Ascending aorta (tissue), 2 donors: ENCODE measurements around the gene CHMP5. TPM values are rescaled to one million over a fixed set of nuclear protein-coding genes. Genes with fewer than 3 reads are reported as not detected.

Experiments used
- DNase-seq, 2 donors: peaks; one replicate each; pipeline ENCODE4 v3.0.0-alpha.2; 2019; ENCODE audit warnings: low spot score in 2 of 2
- H3K27ac ChIP-seq, 2 donors: fragments of 200-600 bp; sonication (generic); one replicate each; pipeline ENCODE4 v1.5.1; 2016 to 2017; ENCODE audit warnings: mild to moderate bottlenecking in 1 of 2
- H3K27me3 ChIP-seq: fragments of 200-600 bp; sonication (generic); one replicate; pipeline ENCODE4 v1.5.1; 2017
- H3K36me3 ChIP-seq, 2 donors: fragments of 200-600 bp; sonication (generic); one replicate each; pipeline ENCODE4 v1.5.1; 2016
- H3K4me1 ChIP-seq, 2 donors: fragments of 200-600 bp; sonication (generic); one replicate each; pipeline ENCODE4 v1.5.1; 2016 to 2017; ENCODE audit warnings: mild to moderate bottlenecking in 1 of 2
- H3K4me3 ChIP-seq, 2 donors: fragments of 200-600 bp; sonication (generic); one replicate each; pipeline ENCODE4 v1.5.1; 2016 to 2017; ENCODE audit warnings: mild to moderate bottlenecking in 1 of 2
- H3K9me3 ChIP-seq, 2 donors: fragments of 200-600 bp; sonication (generic); one replicate each; pipeline ENCODE4 v1.5.1; 2016
- intact Hi-C: fragments of 100-400 bp; cut with DNase I; formaldehyde crosslinking; loops from one replicate; pipeline ENCODE4 v1.15.1; 2023
- total RNA-seq: library from RNA; depleted of rRNA; stranded (reverse); fragments of >200 nt; gene quantifications from one replicate; pipeline ENCODE4 v1.1.0, GENCODE V29; 2016
- TF ChIP-seq, protein P1 (sequence below), 3 experiments: fragments of 200-600 bp in 2 of 3; fragments of 450-650 bp in 1 of 3; sonication (generic) in 2 of 3; IDR thresholded peaks; one replicate each; pipeline ENCODE4 v1.5.1; 2016 to 2019; ENCODE audit warnings: antibody characterized with exemption in 3 of 3, mild to moderate bottlenecking in 1 of 3, moderate library complexity in 1 of 3

CHMP5 gene
- total RNA-seq: 47.5 TPM

- Histone ChIP-seq H3K4me3 (peak within 1 kb of the TSS; percentile 90 to 95), H3K9me3 (no peaks in the 10 kb centered on the region), H3K27me3 (no peaks in the 10 kb centered on the region), H3K27ac (peak within 1 kb of the TSS; percentile 90 to 92), H3K36me3 (peaks cover 18 to 49% of the 10 kb centered on the region in 2 donors), H3K4me1 (peaks cover 7 to 9% of the 10 kb centered on the region in 2 donors)
- TF ChIP-seq, protein P1, sequence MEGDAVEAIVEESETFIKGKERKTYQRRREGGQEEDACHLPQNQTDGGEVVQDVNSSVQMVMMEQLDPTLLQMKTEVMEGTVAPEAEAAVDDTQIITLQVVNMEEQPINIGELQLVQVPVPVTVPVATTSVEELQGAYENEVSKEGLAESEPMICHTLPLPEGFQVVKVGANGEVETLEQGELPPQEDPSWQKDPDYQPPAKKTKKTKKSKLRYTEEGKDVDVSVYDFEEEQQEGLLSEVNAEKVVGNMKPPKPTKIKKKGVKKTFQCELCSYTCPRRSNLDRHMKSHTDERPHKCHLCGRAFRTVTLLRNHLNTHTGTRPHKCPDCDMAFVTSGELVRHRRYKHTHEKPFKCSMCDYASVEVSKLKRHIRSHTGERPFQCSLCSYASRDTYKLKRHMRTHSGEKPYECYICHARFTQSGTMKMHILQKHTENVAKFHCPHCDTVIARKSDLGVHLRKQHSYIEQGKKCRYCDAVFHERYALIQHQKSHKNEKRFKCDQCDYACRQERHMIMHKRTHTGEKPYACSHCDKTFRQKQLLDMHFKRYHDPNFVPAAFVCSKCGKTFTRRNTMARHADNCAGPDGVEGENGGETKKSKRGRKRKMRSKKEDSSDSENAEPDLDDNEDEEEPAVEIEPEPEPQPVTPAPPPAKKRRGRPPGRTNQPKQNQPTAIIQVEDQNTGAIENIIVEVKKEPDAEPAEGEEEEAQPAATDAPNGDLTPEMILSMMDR (IDR thresholded peaks at IDR 0.05): peak in 1 of 3 experiments; percentile 37
- intact Hi-C loops: loop anchor here (1.0 kb wide), 4 partner anchors 26 to 263 kb away; partner anchors contain the start of genes APTX, DNAJA1, NFX1 and SMU1
- peak; percentile 98 to 100 for DNase-seq
Measured at GRCh38 chr9:33264473-33265177, at the start of gene CHMP5, which contains the start of gene BAG1. CHMP5 (plus strand) TSS chr9:33265049; CDS start chr9:33265079, 30 bp downstream. BAG1 (minus strand) TSS chr9:33264708.

DNA sequence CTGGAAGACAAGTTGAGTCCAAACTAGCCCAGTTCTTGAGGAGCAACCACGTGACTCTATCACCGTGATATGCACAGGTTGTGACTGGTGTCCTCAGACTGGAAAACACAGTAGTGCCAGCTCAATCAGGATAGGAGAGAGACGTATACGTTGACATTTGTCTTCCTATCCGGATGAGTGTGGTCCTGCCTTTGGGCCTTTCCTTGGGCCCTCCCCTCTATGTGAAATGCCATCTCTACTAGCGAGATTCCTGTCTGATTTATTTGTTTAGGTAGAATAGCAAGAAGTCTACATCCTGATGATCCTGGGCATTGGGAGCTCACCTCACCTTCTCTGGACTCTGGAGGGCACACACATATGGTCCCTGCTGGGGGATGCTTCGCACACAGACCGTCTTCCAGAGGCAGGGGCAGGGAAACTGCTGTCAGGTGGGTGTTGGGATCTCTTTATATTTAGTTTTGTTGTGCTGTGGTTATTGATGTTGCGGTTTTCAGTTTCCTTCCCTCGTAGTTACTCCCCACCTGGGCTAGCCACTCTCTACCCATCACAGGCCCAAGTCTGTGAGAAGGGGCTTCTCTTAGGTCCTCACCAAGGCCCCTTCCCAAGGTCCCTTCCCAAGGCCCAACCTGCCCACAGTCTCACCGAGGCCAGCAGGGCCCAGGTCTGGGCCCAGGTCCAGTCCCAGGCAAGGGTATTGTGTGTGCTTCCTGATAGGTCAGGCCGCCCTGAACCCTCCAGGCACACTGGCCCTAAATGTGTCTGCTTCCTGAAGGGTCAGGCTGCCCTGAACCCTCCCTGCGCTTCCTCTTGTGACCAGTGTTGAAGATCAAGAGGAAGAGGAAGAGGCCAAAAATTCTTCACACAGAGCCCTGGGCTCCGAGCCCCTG lies 43.9 kb upstream of the CHMP5 start:
- intact Hi-C loops: no loop called here
- no peak for DNase-seq
- Histone ChIP-seq H3K36me3 (no peaks in the 10 kb centered on the region), H3K27me3 (no peaks in the 10 kb centered on the region), H3K9me3 (no peaks in the 10 kb centered on the region), H3K27ac (no peak overlapping the region), H3K4me3 (no peak overlapping the region), H3K4me1 (peaks cover 0 to 5% of the 10 kb centered on the region in 2 donors)
- TF ChIP-seq, protein P1 (IDR thresholded peaks at IDR 0.05): no peak

DNA sequence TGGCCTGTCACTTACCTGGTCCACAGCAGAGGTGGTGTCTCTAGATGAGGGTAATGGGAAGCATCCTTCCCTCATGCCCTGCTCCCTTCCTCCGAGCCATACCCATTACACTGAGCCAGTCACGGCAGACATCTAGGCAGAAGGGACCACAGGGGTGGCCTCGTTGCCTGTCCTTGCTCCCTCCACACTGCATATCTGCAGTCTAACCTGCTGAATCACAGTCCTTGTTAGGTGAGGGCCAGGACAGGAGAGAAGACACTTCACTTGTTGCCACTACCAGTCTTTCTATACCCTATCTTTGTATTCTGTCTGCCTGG lies 43.3 kb upstream of the CHMP5 start:
- intact Hi-C loops: no loop called here
- TF ChIP-seq, protein P1 (IDR thresholded peaks at IDR 0.05): no peak
- Histone ChIP-seq H3K27me3 (no peaks in the 10 kb centered on the region), H3K4me3 (no peak overlapping the region), H3K36me3 (no peaks in the 10 kb centered on the region), H3K27ac (no peak overlapping the region), H3K4me1 (peaks cover 0 to 5% of the 10 kb centered on the region in 2 donors), H3K9me3 (no peaks in the 10 kb centered on the region)
- no peak for DNase-seq

DNA sequence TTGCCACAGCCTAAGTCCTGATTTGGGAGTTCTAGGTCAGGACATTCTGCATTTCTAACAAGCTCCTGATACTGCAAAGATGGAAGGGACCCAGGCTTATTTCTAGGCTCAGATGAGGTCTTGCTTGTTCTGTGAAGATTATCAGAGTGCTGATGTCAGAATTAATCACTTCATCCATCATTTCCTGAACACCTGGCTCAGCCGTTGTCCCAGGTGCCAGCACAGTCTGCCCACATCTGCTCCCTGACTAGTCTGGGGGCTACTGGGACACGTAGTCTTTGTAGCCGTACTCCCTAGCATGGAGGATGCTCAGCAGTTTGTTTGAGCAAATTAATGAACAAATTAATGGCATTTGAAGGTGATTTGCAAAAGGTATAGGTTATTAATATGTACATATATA lies 42.8 kb upstream of the CHMP5 start:
- Histone ChIP-seq H3K36me3 (no peaks in the 10 kb centered on the region), H3K27me3 (no peaks in the 10 kb centered on the region), H3K9me3 (no peaks in the 10 kb centered on the region), H3K4me1 (peaks cover 0 to 5% of the 10 kb centered on the region in 2 donors), H3K4me3 (no peak overlapping the region), H3K27ac (no peak overlapping the region)
- TF ChIP-seq, protein P1 (IDR thresholded peaks at IDR 0.05): no peak
- intact Hi-C loops: no loop called here
- no peak for DNase-seq

- no peak for DNase-seq
- intact Hi-C loops: loop anchor here (2.0 kb wide), 2 partner anchors 25 to 57 kb away; partner anchors contain the start of gene B4GALT1
- TF ChIP-seq, protein P1 (IDR thresholded peaks at IDR 0.05): peak in 1 of 3 experiments; percentile 6
- Histone ChIP-seq H3K36me3 (no peaks in the 10 kb centered on the region), H3K4me3 (no peak overlapping the region), H3K9me3 (no peaks in the 10 kb centered on the region), H3K27me3 (no peaks in the 10 kb centered on the region), H3K4me1 (peaks cover 0 to 5% of the 10 kb centered on the region in 2 donors), H3K27ac (no peak overlapping the region)
Measured at GRCh38 chr9:33223696-33224095, 41.2 kb upstream of the CHMP5 start.
